GM18861 (cell line): ENCODE data around the gene COMMD3.
"Not testable (repeated sequence)": the region's sequence is repeated elsewhere in the genome, so short reads cannot be mapped to it uniquely, and the experiment has no call there.

Experiments
- ATAC-seq: cut with Tn5 transposase; IDR thresholded peaks from one replicate; pipeline ENCODE4 v1.9.1; 2021; ENCODE audit not compliant: unreplicated experiment

Gene COMMD3

GRCh38 chr10:22316286-22317075 is at the start of gene COMMD3:
TSS of gene COMMD3 (plus strand) at chr10:22316388. CDS start at chr10:22316418, 30 bp downstream.
- peak; percentile 55 for ATAC-seq

DNA sequence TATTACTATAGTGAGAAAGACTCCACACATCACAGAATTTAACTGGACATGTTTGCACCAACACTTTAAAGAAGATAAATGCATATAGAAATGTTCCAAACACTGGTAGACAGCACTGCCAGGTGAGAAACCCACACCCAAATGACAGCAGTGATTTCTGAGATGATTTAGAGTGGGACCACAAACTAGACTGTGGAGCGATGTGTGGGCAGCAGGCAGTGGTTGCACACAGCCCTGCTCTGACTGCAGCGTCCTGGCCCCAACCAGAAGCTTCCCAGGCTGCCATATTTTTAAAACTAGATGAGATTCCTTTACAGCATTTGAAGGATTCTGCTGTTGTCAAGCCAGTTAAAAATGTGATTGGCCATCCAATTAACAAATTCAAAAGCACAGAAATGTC is 47.7 kb upstream of the COMMD3 start:
- no peak for ATAC-seq

- ATAC-seq: no peak
These were observed 44.4 kb upstream of the COMMD3 start for GRCh38 chr10:22271786-22272185.

DNA sequence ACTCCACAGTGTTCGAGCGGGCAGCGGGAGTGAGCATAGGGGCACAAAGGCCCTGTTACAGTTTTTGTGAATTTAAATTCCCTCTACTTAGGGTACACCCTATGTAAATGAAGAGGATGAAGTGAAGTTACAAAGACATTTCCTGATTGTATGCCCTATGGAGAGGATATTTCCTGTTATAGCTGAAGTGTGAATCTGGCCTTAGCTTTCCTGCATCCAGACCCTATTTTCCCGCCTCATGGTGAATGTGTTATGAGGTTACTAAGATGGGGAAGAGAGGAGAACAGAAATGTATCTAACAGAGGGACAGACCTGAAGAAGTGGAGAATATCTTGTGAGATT is 37.8 kb upstream of the COMMD3 start:
- ATAC-seq: no peak

DNA sequence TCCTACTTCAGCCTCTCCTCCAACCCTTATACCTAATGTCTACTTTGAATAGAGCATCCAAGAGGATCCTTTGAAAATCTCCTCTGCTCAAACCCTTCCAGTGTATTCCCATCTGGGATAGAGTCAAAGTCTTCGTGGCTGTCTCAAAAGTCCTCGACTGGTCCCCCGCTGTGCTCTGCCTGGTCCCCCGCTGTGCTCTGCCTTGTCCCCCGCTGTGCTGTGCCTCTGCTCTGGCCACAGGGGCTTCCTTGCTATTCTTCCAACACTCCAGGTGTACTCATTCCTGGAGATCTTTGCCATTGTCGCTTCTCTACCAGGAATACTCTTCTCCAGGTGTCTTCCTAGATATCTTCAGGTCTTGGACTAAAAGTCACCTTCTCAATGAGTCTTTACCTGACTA is 36.1 kb upstream of the COMMD3 start:
- no peak for ATAC-seq

DNA sequence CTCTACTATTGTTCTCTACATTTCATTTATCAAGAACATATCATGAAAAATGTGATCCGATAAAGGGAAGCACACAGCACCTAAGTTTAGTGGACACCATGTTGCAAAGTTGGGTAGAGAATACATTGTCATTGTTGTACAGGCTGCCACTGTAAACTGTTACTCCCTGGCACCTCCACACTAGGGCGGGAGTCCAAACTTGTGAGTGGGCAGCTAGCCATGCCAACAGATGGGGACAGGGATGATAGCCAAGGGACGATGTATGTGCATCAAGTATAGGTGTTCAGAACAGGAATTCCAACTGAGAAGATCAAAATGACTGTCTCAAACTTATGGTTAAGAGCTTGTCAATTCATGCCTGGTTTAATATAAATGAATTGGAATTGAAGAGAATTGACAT is 31.1 kb upstream of the COMMD3 start:
- ATAC-seq: no peak

- no peak for ATAC-seq
These were observed 22.3 kb upstream of the COMMD3 start for GRCh38 chr10:22293747-22294404.

DNA sequence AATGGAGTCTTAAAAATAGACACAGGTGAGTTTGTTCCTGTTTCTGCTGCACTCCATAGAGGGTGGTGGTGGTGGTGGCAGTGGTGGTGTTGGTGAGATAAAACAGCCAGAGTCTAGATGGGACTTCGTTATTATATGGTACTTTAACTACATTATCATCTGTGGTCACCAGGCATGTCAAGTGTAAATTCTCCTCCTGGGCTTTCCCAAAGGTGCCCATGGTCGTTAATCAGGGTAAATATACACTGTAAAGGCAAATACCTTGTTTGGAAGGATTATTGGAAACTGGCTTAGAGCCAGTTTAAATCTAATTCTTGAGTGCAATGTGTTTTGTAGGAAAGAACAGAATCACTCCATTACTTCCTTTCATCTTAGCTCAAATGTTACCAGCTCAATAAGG is 21.5 kb upstream of the COMMD3 start:
- ATAC-seq: no peak

- no peak for ATAC-seq
These were observed 15.0 kb upstream of the COMMD3 start for GRCh38 chr10:22301193-22301592.

- ATAC-seq: no peak
These were observed 12.7 kb upstream of the COMMD3 start for GRCh38 chr10:22303461-22303860.

DNA sequence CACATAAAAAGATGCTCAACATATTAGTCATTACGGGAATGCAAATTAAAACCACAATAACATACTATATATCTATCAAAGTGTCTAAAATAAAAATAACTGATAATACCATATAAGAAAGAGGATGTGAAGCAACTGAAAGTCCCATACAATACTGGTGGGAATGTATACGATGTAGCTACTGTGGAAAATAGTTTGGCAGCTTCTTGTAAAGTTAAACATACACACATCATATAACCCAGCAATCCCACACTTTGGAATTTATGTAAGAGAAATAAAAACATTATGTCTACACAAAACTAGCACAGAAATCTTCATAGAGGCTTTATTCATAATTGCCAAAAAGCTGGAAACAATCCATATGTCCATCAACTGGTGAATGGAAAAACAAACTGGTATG is 10.5 kb upstream of the COMMD3 start:
- ATAC-seq: no peak

DNA sequence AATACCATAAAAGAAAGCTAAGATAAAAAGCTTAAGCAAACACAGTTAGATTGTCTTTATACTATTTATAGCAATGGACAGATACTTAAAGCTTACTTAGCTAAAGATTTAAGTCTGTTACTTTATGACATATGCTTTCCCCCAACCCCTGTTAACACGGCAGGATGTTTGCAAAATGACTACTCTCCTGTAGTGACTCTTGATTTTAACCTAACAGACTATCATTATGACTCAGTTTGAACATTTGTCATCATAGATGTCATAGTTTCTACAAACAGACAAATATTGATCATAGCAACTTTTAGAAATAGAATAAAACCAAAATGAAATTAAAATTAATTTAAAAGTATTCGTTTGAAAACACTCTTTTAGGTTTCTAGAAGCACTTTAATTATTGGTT is 7.8 kb upstream of the COMMD3 start:
- peak; percentile 97 for ATAC-seq

- ATAC-seq: no peak
These were observed 6.8 kb upstream of the COMMD3 start for GRCh38 chr10:22309180-22310000.

DNA sequence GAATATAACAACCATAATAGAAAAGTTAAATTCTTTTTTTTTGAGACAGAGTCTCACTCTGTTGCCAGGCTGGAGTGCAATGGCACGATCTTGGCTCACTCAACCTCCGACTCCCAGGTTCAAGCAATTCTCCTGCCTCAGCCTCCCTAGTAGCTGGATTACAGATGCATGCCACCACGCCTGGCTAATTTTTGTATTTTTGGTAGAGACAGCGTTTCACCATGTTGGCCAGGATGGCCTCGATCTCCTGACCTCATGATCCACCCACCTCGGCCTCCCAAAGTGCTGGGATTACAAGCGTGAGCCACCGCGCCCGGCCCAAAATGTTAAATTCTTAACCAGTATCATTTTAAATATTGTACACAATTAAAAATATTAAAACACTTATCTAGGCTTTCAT is 6.2 kb upstream of the COMMD3 start:
- ATAC-seq: not testable (repeated sequence)

DNA sequence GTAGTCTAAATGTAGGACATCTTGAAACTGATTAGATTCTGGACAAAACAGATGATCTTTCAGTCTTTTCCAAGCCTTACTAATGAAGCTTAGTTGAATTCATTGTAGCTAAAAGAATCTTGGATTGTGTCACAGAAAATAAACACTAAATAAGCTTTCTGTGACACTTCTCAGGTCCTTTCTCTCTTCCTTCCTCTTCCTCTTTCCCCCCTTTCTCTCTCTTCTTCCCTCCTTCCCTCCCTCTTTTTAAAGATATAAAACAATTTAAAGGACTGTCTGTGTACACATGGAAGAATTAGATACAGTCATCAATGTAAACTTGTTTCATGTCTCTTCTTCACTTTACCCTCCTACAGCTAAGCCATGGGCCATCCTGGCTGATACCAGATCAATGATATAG is 5.3 kb upstream of the COMMD3 start:
- no peak for ATAC-seq

DNA sequence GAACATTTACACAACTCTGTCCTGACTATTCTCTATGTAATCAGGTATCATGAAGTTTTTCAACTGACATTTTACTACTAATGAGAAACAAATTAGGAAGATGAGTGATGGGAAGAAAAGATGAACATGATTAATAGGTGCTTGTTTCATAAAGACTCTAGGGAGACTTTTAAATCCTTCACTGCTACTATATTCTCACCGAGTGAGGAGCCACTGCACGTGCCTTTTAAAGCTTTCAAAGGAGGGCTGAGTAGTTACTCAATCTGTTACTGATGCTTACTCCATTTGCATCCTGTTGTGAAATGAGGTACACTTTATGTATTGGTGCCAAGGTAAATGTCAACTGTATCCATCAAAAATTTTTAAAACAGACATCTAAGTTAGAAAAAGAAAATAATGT is 1.3 kb upstream of the COMMD3 start:
- ATAC-seq: no peak

GRCh38 chr10:22315455-22316285 is 518 bp upstream of the COMMD3 start:
- ATAC-seq: peak; percentile 21

DNA sequence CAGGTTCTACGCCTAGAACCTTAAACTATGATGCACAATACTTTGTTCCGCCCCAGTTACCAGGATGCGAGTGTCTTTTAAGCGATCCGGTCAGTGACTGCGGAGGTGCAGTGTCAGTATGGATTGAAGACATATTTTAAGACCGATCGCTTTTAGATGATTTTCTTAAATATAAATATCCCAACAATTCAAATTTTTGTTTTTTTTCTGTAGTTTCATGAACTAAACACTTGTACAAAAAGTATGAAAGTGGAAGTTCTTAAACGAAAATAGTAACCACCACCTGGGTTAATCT is 835 bp downstream of the COMMD3 start:
- peak; percentile 28 for ATAC-seq

DNA sequence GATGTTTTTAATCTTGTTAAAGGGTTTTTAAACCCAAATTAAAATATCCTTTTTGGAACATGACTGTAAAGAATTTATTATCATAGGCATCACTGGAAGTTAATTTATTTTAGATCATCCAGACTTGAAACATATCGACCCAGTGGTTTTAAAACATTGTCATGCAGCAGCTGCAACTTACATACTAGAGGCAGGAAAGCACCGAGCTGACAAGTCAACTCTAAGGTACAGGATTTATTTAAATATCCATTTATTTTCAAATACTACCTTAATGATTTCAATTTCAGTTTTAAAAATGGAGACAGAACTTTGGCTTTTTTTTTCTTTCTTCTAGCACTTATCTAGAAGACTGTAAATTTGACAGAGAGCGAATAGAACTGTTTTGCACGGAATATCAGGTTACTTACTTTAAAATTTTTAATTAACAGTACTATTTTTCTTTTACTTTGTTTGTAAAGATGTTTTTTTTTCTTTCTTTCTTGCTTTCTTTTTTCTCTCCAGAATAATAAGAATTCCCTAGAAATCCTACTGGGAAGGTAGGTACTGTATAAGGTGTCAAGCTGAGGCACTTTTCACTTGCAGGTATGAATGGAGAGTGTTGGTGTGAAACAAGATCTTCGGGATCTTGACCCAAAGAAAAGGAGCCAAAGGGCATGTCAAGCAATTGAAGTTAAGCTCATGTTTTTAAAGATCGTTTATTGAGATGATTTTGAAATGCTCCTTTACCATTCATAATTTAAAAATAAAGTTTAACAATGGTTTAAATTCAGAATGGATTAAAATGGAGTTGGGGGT is 1.8 kb downstream of the COMMD3 start:
- ATAC-seq: no peak

GRCh38 chr10:22318772-22319171 is 2.6 kb downstream of the COMMD3 start:
- no peak for ATAC-seq
